Measurements from ENCODE around the gene ARFGAP3. TPM values are rescaled to one million over a fixed set of nuclear protein-coding genes. Genes with fewer than 3 reads are reported as not detected.

The ARFGAP3 gene
- total RNA-seq, 1 experiment from 2014 or later: 23.1 TPM

DNA sequence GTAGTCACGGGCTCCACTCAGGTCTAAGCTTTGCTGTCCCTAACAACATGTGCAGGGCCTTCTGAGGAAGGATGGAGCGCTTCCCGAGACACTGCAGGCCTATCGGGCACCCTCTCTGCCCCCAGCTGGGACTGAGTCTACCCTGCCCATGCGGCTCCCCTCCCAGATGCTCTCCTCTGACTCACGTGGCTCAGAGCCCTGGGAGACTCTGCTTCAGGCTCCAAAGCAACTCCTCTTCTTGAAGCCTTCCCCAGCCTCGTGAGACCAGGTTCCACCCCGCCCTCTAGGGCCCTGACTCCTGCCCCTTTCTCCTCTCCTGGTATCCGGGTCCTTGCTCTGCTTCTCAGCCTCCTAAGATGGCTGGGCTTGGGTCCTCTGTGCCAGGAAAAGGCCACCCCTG, 28.4 kb upstream of the ARFGAP3 start:
- DNase-seq (ENCODE audit: extremely low read depth, low read depth): no peak

DNA sequence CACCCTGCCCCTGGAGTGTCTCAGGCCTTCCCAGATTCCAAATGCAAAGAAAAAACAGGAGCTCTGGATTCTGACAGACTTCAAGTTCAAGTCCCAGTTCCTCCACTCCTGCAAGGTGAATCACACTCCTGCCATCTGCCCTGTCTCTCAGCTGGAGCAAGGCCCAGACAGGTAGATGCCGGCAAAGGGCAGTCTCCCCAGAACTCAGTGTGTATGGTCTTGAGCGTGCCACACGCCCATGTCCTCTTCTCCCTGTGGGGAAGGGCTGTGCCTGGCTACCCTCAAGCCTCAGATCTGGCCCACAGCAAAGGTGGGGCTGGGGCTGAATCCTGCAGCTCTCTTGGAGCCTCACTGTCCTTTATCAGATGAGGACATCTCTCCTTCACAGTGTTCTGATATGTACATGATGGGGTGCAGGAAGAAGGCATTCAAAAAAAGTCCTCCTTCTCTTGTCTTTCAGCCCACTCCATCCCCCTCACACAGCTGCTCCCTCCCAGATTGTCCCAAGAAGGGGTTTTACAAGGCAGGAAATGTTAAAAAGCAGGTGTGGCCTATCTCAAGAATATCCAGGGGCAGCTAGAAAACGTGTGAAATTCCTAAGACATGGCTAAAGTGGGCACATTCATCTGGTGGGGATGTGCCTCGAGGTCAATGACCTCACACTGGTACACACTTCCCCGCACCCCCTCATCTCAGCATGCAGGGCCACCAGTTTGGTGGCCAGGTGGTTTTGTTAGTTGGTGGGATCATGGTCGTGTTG, 27.7 kb upstream of the ARFGAP3 start:
- no peak for DNase-seq (ENCODE audit: extremely low read depth, low read depth)

DNA sequence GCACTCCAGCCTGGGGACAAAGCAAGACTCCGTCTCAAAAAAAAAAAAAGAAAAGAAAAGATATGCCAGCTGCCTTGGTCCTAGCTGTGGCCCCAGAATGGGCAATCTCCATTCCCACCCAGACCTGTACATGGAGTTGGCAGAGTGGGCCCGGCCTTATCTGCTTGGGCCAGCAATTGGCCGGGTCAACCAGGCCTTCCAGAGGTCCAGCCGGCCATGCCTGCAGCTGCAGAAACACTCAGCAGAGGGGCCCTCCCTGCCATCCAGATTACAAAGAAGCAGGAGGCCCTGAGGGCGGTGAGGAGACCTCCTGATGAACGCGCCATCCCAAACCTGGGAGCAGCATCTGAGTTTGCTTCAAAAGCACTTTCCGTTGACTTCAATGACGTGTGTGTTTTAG, 26.9 kb upstream of the ARFGAP3 start:
- no peak for DNase-seq (ENCODE audit: extremely low read depth, low read depth)

DNA sequence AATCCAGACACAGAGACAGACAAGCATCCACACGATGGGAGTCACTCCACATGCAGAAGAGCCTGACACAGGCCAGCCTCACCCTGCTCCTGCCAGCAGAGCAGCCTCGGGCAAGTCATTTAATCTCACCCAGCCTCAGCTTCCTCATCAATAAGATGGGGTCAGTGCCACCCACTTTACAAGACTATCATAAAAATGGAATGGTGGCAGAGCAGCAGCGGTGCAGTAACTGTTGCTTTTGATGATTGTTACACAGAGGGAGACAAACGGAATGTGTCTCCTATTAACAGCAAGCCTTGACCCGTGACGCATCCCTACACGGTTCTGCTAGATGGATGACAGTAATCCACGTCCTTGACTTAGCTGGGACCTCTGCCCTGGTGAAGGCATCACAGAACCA, 26.0 kb upstream of the ARFGAP3 start:
- no peak for DNase-seq (ENCODE audit: extremely low read depth, low read depth)

DNA sequence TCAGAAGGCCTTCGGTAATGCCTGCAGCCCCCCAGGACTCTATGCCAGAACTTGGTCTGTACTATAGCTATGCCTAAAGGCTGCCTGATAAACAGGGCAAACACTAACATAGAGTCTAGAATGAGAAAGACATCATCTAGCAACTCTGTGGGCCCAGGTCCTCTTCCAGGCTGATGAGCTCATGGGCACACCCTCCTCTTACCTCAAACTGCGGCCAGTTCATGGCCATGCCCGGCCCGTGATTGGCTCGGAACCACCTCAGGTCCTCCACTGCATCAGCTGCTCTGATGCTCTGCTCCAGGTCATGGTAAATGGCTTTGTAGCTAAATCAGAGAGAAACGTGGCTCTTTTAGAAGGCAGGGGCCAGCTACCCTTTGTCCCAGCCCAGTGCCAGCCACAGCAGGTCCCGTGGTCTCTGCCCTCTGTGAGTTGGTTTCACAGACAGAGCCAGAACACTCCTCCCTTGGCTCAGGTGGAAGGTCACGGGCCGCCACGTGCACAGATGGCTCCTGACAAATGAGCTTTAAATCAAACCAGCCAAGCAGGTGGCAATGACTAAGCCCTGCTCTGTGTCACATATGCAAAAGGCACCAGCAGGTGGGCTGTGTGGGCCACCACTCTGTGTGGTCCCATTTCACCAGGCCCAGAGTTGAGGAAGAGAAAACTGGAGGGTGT, 25.0 kb upstream of the ARFGAP3 start:
- DNase-seq (ENCODE audit: extremely low read depth, low read depth): no peak

DNA sequence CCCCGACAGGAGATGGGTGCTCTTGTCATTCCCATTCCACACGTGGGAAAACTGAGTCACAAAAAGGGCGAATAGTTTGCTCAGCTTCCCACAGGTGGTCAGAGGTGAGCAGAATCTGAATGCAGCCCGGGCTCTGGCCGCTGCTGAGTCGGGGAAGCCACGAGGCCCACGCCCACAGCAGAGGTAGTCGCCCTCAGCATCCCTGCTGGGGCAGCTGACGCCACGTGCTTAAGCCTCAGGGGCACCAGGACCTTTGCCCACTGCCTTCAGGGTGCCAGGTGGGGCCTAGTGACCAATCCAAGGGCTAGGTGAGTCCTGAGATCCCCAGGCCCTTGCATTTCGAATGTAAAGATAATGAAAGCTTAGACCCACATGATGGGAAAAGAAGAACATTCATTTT, 24.2 kb upstream of the ARFGAP3 start:
- DNase-seq (ENCODE audit: extremely low read depth, low read depth): no peak

DNA sequence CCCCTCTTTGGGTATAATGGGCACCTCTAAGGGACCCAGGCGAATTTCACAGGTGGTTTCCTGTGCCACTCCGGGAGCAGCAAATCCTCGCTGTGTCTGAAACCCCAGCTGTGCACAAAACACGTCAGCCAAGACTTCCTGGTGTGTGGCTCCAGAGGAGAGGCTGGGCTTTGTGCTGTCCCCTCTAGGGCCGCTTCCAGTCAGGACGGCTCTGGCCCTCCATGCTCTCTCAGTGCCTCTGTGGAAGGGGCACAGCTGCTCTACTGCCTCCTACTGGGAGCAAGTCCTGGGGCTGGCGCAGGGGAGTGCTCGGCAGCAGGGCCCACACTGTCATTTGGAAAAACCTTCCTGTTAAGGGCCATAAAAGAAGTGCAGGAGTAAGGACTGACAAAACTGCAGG, 23.7 kb upstream of the ARFGAP3 start:
- DNase-seq (ENCODE audit: extremely low read depth, low read depth): no peak

DNA sequence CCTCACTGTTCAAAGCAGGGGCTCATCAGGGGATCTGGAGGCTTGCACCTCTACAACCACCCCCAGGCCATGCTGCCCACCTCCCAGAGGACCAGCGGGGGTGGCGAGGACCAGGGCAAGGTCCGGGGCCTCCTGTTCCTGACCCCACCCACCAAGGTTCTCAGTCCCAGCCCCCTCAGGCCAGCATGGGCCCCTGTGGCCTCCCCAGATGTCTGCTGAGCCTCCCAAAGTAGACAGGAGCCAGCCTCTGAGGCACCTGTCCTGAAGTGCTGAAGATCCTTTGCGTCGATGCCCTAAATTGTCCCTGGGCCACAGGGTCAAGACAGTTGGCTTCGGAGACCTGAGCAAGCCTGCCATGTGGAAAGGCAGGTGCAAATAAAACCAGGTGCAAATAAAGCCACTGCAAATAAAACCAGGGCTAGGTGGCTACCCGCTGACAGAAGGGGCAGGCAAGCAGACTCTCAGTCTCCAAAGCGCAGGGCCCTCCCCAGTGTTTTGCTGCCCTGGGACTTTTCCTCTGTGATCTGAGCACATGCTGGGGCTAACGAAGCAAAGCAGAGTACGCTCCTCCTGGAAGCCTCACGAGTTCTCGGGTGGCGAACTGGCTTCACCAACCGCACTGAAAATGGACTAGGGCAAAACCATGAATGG, 22.4 kb upstream of the ARFGAP3 start:
- DNase-seq (ENCODE audit: extremely low read depth, low read depth): no peak

DNA sequence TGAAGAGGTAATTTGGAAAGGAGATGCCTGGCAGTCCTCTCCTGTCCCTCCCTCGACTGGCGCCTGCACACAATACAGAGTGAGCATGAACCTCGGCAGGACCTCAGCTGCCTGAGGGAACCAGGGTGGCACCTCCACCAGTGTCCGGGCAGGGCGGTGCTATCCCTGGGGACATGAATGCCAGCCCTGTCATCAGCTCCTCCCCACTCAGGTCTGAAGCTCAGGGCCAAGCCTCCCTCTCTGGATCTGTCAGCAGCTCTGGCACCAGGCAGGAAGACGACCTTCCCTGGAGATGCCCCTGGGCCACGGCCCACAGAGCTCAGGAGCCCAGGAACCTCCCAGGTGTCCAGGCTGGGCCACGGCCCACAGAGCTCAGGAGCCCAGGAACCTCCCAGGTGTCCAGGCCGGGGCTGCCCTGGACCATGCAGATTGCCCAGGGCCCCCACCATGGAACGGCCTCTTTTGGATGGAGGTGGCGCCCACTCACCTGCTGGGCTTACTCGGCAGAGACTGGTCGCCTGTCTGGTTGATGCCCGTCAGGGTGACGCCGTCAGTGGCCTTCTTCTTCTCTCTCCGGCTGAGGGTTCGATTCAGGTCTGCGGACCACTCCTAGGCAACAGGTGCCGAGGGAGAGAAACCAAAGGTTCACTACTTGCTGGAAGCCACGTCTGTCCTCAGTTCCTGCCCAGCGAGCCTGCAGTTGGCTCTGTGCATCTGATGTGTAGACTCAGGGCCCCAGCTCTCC, 21.7 kb upstream of the ARFGAP3 start:
- no peak for DNase-seq (ENCODE audit: extremely low read depth, low read depth)

DNA sequence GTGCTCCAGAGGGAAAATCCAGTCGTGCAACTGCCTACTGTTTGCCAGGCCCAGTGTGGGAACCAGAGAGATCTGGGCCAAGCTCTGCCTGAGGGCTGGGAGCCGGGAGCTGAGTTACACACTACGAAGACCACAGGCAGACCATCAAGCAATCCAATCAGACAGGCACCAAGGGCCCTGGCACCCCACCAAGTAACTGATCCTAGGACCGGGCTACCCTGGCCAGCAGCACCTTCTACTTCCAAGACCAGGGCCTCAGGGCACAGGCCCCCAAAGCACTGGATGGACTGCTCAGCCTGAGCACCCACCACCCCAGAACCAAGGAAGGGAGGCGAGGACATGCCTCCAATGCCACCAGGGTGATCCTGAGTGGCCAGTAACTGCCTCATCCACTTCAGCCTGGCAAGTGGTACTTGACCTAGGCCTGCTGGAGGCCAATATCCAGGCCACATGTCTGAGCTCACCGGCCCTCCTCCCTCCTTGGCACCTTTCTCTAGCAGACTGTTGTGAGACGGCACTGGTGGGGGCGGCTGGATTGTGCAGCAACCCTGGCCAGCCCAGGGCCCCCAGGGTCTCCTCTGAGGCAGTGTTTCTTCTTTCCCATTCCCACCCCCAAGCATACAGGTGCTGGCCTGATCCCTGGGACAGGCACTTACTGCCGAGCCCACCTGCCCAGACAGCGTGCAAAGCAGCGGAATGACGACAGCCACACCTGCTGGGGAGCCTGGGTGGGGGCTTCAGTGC, 20.7 kb upstream of the ARFGAP3 start:
- no peak for DNase-seq (ENCODE audit: extremely low read depth, low read depth)

DNA sequence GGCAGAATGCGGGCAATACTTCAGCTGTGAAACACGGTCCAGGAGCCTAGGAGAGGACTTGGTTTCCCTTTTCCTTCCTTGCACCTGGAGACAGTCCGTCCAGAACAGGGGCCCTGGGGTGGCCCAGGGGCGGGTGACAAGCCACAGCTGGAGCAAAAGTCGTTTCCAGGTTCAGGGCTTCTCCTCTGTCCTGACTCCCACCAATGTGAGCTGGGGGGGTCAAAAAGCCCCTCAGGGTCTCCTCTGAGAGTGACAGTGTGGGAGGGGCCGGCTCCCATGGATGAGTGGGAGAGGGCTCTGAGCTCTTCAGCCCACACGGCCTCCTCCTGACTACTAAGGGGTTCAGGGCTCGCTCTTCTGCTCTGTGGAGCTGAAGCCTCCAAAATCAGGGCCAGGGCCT, 20.1 kb upstream of the ARFGAP3 start:
- DNase-seq (ENCODE audit: extremely low read depth, low read depth): no peak

DNA sequence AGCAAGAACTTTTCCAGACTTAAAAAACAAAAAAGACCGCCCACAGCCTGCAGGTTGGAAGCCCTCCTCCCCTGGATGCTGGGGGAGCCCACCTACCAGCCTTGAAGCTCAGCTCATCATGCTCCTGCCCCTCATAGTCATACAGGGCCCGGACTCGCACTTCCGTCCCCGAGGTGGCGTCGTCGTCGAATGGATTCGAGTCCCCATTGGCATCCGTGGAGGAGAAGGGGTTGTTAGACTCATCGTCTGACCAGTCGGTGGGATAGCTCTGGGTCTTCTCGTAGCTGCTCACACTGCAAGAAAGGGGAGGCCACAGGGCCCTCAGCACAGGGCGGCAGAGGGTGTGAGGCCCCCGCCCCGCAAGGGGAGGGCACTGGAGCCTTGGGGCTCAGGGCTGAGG, 19.0 kb upstream of the ARFGAP3 start:
- no peak for DNase-seq (ENCODE audit: extremely low read depth, low read depth)

DNA sequence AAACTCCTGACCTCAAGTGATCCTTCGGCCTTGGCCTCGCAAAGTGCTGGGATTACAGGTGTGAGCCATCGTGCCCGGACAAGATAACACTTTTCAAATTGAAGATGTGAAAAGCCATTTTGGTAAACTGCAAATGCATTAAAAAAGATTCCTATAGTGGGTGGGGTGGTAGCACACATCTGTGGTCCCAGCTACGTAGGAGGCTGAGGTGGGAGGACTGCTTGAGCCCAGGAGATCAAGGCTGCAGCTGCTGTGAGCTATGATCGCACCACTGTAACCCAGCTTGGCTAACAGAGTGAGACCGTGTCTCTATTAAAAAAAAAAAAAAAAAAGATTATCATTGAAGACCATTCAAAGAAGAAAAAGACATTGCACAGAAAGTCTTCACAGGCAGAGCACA, 16.9 kb upstream of the ARFGAP3 start:
- no peak for DNase-seq (ENCODE audit: extremely low read depth, low read depth)

DNA sequence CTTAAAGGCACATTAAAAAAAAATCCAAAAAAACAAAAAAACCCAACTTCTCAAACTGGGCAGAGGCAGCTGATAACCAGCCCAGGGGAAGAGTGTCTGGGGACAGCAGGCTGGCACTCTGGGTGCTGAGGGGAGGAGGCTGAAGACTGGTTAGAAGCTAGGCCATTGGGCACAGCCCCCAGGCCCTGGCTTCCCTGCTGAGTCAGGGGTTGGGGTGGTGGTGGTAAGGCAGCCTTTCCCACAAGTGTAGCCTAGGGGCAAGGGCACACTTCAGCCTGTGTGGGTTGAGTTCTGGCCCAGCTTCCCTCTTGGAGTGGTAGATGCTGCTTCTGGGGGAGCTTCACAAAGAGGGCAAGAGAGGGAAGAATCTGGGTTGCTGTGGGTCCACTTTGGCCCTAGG, 16.3 kb upstream of the ARFGAP3 start:
- DNase-seq (ENCODE audit: extremely low read depth, low read depth): no peak

DNA sequence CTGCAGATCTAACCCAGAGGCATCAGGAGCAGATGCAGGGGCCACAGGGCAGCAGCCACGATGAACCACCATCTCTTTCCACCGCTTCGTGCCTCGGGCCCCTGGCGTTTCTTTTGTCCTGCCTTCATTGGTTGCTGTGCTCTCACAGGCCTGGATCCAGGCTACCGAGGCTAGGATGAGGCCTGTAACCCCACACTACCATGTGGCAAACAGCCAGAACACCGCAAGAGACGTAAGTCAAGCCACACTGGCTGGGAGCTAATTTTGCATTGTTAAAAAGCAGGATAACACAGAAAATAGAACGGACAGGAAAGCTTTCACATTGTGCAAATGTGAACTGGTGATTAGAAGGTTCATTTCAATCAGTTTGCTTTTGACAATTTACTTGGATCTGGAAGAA, 15.7 kb upstream of the ARFGAP3 start:
- no peak for DNase-seq (ENCODE audit: extremely low read depth, low read depth)

DNA sequence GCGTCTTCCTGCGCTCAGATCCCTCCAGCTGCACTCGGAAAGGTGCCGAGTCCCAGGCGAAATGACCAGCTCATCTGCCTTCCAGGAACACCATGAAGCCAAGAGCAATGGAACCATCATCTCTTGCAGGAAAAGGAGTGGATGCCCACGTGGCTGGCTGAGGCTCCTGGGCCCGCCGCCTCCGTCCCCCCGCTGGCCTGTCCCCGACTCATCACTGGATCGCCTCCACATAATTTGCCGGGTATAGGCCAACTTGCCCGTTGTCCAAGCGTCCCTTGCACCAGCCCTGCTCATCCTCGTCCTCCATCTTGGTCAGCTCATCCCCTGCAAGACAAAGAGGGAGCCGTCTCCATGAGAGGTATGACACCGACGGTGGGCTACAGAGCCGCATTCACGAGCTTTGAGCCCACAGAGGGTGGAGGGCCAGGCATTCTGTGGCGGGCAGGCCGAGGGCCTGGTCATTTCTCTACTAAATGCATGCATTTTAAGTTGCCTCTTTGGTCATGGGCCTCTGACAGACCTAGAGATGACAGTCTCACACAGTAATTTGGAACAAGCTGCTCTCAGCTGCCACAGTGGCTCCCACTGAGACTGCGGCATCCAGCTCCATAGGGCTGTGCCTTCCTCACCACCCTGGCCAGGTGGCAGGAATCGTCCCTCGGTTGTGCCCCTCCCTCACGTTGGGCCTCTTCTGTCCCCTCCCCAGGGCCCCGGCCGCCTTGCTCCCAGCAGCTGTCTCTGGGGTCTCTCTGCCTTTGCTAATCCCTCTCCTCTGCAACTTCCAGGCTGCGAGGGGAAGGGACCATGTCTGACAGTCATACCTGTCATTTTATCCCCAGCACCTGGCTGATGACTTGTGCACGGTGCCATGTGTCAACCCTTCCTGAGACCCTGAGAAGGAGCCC, 14.3 kb upstream of the ARFGAP3 start:
- DNase-seq (ENCODE audit: extremely low read depth, low read depth): no peak

DNA sequence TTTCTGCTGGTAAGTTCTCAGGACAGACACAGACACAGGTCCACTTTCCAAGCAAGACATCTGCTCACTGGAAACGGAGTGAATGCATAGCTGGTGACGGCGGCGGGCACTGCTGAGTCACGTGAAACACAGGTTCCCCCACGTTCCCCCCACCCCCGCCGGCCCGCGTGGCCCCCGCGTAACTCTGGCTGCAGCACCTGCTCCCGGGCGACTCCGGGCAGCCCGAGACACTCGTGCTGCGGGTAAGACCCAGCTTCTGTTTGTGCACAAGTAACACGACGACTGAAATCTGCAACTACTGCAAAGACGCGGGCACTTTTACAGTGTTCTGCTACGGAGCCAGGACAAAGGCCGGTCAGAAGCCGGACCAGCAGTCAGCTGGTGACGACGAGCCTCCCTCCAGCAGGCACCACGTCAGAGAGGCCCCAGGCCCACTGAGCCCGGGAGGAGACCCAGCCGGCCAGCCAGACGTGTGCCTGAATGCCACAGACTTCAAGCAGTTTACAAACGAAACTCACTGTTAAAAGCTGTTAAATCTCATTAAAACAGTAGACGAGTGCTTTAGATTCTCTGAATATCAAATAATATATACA, 12.9 kb upstream of the ARFGAP3 start:
- no peak for DNase-seq (ENCODE audit: extremely low read depth, low read depth)

DNA sequence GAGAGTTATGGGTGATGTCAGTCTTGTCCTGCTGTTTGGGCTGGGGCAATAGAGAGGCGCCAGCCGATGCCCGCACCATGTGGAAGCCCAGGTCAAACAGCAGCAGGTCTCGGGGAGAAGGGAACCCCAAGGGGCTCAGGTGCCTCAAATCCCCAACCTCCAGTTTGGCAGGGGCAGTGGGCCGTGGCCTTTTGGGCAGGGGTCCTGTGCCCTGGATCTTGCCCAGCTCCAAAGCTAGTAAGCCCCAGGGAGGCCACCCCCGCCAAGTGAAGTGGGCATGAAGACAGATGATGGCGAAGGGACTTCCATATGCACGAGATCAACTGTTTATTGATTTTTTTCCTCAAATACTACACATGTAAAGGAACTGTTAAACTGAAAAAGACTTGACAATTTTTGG, 12.4 kb upstream of the ARFGAP3 start:
- no peak for DNase-seq (ENCODE audit: extremely low read depth, low read depth)

DNA sequence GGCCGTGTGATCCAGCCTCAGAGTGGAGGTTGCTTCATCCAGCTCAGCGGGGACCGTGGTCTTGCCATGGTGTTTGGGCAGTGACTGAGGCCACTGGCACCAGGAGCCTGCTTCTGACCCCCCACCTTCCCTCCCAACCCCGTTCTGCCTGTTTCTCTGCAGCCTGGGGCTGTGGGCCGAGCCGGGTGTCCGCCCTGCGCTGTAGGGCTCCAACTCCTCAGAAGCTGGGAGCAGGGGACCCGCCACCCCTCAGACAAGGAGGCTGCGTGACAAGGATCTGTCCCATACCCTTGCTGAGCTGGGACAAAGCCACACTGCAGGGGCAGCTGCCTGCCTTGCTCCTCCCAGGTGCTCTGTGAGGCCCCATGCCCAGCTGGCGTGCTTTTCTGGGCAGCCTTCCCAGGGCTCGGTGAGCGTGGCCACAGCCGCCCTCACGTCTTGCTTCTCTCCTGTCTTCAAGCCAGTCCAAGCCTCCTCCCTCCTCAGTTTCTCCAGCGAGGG, 11.7 kb upstream of the ARFGAP3 start:
- DNase-seq (ENCODE audit: extremely low read depth, low read depth): no peak
